Nephron progenitor cell (in vitro differentiated cells): ENCODE results near the gene CDKAL1.

Source experiments
- DNase-seq: peaks from one replicate; pipeline ENCODE4 v3.0.0; 2021
- H3K27ac Mint-ChIP-seq: 2 replicates; pipeline ENCODE4 v1.8.0; 2021; ENCODE audit warnings: mild to moderate bottlenecking, moderate library complexity, mixed read lengths
- H3K27me3 Mint-ChIP-seq: 2 replicates; pipeline ENCODE4 v1.8.0; 2021; ENCODE audit warnings: mild to moderate bottlenecking, low read depth, mixed read lengths; ENCODE audit not compliant: poor library complexity
- H3K36me3 Mint-ChIP-seq: 2 replicates; pipeline ENCODE4 v1.8.0; 2021; ENCODE audit warnings: low read depth, mixed read lengths
- H3K4me1 Mint-ChIP-seq: 2 replicates; pipeline ENCODE4 v1.8.0; 2021; ENCODE audit warnings: mixed read lengths
- H3K4me3 Mint-ChIP-seq: 2 replicates; pipeline ENCODE4 v1.8.0; 2021; ENCODE audit warnings: mild to moderate bottlenecking, moderate library complexity, mixed read lengths
- H3K9me3 Mint-ChIP-seq: 2 replicates; pipeline ENCODE4 v1.8.0; 2021; ENCODE audit warnings: mild to moderate bottlenecking, moderate library complexity, mixed read lengths
- TF ChIP-seq, protein P1 (sequence below): fragments of 200-600 bp; sonication (generic); IDR thresholded peaks from 2 replicates; pipeline ENCODE4 v1.5.0; 2021; ENCODE audit warnings: antibody characterized with exemption

Gene CDKAL1

DNA sequence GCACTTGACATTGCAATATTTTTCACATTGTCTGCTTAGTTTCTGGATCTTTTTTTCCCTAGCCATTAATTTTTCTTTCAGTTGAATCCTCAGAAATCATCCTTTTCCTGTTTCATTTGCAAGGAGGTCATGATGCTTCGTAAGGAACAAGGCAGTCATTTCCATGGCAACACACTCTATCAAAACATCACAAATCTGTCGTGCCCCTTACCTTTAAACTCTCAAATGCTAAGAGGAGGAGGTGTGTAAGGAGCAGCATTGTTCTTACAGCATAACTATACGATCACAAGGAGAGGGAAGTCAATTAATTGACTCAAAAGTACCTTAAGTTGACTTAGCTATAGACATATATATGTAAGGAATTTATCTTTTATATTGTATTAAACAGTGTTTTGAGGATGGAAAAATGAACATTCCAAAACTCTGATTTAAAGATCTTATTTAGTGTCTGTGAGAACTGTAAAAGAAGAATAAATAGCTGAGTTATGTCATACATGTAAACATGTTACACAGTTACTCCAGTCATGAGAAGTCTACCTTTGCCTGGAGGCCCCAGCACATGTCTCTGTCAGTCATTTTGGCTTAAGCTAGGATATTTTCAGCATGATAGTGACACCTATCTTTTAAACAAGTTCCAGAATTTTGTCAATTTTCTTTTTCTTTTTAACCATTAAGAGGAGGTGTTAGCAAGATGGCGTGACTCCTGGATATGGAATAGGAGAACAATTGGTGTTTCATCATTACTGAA lies 41.6 kb downstream of the CDKAL1 start:
- no peak for DNase-seq
- H3K27ac Mint-ChIP-seq = no peak overlapping the region
- H3K9me3 Mint-ChIP-seq = no peaks in the 10 kb centered on the region
- TF ChIP-seq, protein P1, sequence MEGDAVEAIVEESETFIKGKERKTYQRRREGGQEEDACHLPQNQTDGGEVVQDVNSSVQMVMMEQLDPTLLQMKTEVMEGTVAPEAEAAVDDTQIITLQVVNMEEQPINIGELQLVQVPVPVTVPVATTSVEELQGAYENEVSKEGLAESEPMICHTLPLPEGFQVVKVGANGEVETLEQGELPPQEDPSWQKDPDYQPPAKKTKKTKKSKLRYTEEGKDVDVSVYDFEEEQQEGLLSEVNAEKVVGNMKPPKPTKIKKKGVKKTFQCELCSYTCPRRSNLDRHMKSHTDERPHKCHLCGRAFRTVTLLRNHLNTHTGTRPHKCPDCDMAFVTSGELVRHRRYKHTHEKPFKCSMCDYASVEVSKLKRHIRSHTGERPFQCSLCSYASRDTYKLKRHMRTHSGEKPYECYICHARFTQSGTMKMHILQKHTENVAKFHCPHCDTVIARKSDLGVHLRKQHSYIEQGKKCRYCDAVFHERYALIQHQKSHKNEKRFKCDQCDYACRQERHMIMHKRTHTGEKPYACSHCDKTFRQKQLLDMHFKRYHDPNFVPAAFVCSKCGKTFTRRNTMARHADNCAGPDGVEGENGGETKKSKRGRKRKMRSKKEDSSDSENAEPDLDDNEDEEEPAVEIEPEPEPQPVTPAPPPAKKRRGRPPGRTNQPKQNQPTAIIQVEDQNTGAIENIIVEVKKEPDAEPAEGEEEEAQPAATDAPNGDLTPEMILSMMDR = no peak
- H3K4me1 Mint-ChIP-seq = peaks cover 11% of the 10 kb centered on the region
- no peak overlapping the region for H3K4me3 Mint-ChIP-seq
- H3K36me3 Mint-ChIP-seq = peaks cover 13% of the 10 kb centered on the region
- no peaks in the 10 kb centered on the region for H3K27me3 Mint-ChIP-seq

DNA sequence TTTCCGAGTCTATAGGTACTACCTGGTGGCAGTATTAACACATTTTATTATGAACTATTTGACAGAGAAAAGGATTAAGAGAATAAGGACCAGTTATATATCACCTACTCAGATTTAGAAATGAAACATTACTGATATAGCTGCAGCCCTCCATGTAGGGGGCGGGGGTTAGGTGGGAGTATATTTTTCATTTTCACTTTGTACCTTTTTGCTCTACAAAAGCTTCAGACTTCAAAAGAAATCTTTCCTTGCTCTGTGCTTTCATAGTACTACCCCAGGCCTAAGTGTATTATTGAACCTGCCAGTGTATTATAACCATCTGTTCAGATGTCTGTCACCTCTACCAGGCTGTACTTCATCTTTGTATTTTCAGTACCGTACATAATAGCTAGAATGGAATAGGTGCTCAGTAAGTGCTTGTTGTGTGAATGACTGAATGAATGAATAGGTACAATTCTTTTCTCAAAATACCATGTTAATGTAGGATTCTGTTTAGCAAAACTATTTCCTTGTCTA lies 43.0 kb downstream of the CDKAL1 start:
- Mint-ChIP-seq H3K36me3 (peaks cover 13% of the 10 kb centered on the region), H3K9me3 (no peaks in the 10 kb centered on the region), H3K27ac (no peak overlapping the region), H3K4me3 (no peak overlapping the region), H3K27me3 (no peaks in the 10 kb centered on the region), H3K4me1 (peaks cover 11% of the 10 kb centered on the region)
- no peak for DNase-seq
- TF ChIP-seq, protein P1 = no peak

DNA sequence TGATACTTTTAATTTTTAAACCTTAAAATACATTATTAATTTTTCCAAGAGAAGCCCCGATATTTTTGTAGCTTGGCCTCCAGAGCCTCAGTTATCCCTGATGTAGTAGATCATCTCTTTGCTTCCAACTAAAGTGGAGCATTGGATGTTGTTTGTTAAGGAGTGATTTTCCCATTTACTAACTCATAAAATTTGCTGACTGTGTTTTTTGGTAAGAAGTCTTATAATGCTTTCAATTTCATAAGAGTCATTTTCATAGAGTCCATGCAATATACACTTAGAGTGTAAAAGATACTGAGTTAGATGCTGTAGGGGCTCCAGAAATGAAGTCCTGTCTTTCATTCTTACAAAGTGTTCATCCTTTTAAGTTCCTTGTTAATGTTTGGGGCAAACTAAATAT lies 46.8 kb downstream of the CDKAL1 start:
- H3K9me3 Mint-ChIP-seq = no peaks in the 10 kb centered on the region

DNA sequence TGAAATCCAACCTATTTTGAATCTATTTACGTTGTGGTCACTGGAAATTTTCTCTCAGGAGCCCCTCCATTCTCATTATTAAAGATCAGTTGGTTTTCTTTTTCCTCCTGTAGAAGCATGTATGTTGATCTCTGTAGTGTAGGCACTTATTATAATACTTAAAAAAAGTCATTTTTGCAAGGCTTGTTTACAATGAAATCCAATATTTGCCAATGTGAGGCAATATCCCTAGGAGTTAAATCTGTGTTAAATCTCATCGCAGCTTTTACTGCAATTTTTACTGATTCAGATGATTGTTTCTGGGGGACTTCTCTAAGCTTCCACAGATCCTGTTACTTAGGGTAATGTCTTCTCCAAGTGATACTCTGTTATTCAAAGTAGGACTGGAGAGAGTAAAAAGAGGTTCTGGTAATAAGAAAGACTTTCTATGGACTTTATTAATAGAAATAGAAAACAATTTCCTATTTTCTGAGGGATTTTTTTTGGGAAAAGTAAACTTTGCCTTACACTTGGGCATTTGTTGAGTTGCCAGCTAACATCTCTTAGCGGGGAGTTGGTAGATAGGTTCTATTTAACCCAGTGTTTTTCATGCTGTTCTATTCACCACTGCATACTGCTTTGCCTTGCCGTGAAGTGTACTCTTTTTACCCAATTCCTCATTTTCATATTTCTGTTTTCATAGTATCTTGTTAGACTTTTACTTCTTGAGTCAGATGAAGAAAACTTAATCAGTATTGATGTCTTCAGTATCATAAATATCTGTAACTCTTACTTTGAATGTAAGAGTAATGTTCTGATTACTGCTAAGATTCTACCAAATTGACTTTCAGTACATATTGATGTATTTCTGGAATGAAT lies 48.6 kb downstream of the CDKAL1 start:
- H3K27ac Mint-ChIP-seq = no peak overlapping the region
- no peak for DNase-seq
- no peak overlapping the region for H3K4me3 Mint-ChIP-seq
- H3K27me3 Mint-ChIP-seq = no peaks in the 10 kb centered on the region
- H3K9me3 Mint-ChIP-seq = no peaks in the 10 kb centered on the region
- H3K36me3 Mint-ChIP-seq = peaks cover 24% of the 10 kb centered on the region
- TF ChIP-seq, protein P1 = no peak
- no peaks in the 10 kb centered on the region for H3K4me1 Mint-ChIP-seq

More for the DNA sequence above, 46.8 kb downstream of the CDKAL1 start:
- Mint-ChIP-seq H3K4me3 (no peak overlapping the region), H3K27me3 (no peaks in the 10 kb centered on the region), H3K27ac (no peak overlapping the region), H3K4me1 (no peaks in the 10 kb centered on the region), H3K36me3 (peaks cover 29% of the 10 kb centered on the region)
- no peak for DNase-seq
- TF ChIP-seq, protein P1 = no peak

DNA sequence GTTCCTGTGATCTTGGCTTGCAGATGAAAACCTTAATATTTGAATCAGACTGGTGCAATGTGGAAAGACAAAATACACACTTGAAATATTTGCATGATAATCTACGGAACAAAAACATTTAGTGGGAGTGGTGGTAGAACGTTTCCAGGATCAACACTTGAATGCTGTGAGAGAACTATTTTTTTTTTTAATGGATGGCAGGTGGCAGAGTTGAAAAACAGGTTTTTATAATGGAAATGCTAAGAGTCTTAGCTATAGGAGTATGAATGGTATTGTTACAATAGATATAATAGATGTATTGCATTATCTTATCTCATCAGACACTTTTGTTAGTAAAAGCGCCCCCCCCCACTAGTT lies 49.2 kb downstream of the CDKAL1 start:
- no peak overlapping the region for H3K4me3 Mint-ChIP-seq
- H3K27ac Mint-ChIP-seq = no peak overlapping the region
- TF ChIP-seq, protein P1 = no peak
- no peaks in the 10 kb centered on the region for H3K27me3 Mint-ChIP-seq
- H3K36me3 Mint-ChIP-seq = peaks cover 24% of the 10 kb centered on the region
- H3K4me1 Mint-ChIP-seq = no peaks in the 10 kb centered on the region
- DNase-seq = no peak
- H3K9me3 Mint-ChIP-seq = no peaks in the 10 kb centered on the region
